HCT116 (cell line): ENCODE measurements around the gene KRTAP22-2. TPM values are rescaled to one million over a fixed set of nuclear protein-coding genes. Genes with fewer than 3 reads are reported as not detected.

Experiments
- ATAC-seq: fragments of 200-7000 bp; cut with Tn5 transposase; 2 replicates; pipeline ENCODE4 v1.9.1; 2020; ENCODE audit warnings: mild to moderate bottlenecking, moderate library complexity
- BruUV-seq: library from RNA; stranded (reverse); fragments of 400-500 nt; replicated peaks from 2 replicates; lab custom pipeline; 2021; lab: Mats Ljungman, UMichigan
- CTCF ChIA-PET: fragments of 300-600 bp; sonication (Branson Sonifier 250); formaldehyde crosslinking; loops from one replicate; lab custom pipeline; 2021; ENCODE audit warnings: antibody characterized with exemption; lab: Charles Lee
- POLR2A ChIA-PET: fragments of 300-600, 350-600 bp; sonication (Branson Sonifier 250); formaldehyde crosslinking; loops from one replicate; lab custom pipeline; 2021; ENCODE audit warnings: antibody characterized with exemption; lab: Charles Lee
- RAD21 ChIA-PET, 2 experiments: fragments of 300-600 bp; sonication (Branson Sonifier 250); formaldehyde crosslinking; loops; one replicate each; lab custom pipeline; 2023; ENCODE audit warnings: low total read pairs in 2 of 2; ENCODE audit not compliant: uncharacterized antibody in 2 of 2, unreplicated experiment in 2 of 2, low non-redundant PET in 1 of 2; lab: Charles Lee
- DNase-seq: peaks from one replicate; pipeline ENCODE4 v3.0.0-alpha.2; 2010; ENCODE audit warnings: low read depth, low spot score
- H2AFZ ChIP-seq: fragments of 200-600 bp; shearing (Covaris generic), sonication (generic); 2 replicates; pipeline ENCODE4 v1.6.1; 2017; ENCODE audit warnings: low read depth, mixed run types, mixed read lengths, antibody characterized with exemption, low read length; ENCODE audit not compliant: poor library complexity, severe bottlenecking
- H3K27ac ChIP-seq: 2 replicates; pipeline ENCODE4 v1.5.1; 2012; ENCODE audit warnings: low read depth, low read length
- H3K27me3 ChIP-seq: fragments of 200-600 bp; sonication (generic); 2 replicates; pipeline ENCODE4 v1.6.1; 2016; ENCODE audit warnings: mixed run types, low read length, mixed read lengths; ENCODE audit not compliant: insufficient read depth
- H3K36me3 ChIP-seq, 2 experiments: fragments of 200-500 bp in 1 of 2; fragments of 200-600 bp in 1 of 2; sonication (Bioruptor generic) in 1 of 2; sonication (generic) in 1 of 2; 2 replicates each; pipeline versions ENCODE4 v1.5.1 to v1.6.1; 2014 to 2016; ENCODE audit warnings: low read length in 2 of 2, inconsistent platforms in 1 of 2, mixed read lengths in 1 of 2, mixed run types in 1 of 2; ENCODE audit not compliant: insufficient read depth in 2 of 2, control insufficient read depth in 1 of 2
- H3K4me1 ChIP-seq, 2 experiments: fragments of 200-600 bp in 1 of 2; sonication (generic) in 1 of 2; 2 replicates each; pipeline versions ENCODE4 v1.5.1 to v1.6.1; 2012 to 2017; ENCODE audit warnings: low read length in 2 of 2, inconsistent platforms in 1 of 2, mild to moderate bottlenecking in 1 of 2, mixed read lengths in 1 of 2, mixed run types in 1 of 2, moderate library complexity in 1 of 2; ENCODE audit not compliant: insufficient read depth in 2 of 2, control insufficient read depth in 1 of 2
- H3K4me2 ChIP-seq: fragments of 200-600 bp; sonication (generic); 2 replicates; pipeline ENCODE4 v1.6.1; 2017; ENCODE audit warnings: mixed run types, low read length, mixed read lengths
- H3K4me3 ChIP-seq, 2 experiments: fragments of 200-600 bp in 1 of 2; sonication (generic) in 1 of 2; replicated peaks in 1 of 2; 2 replicates each; pipeline ENCODE4 v1.5.1; 2011 to 2016; ENCODE audit warnings: low read length in 2 of 2, control low read depth in 1 of 2, low read depth in 1 of 2, mild to moderate bottlenecking in 1 of 2, mixed read lengths in 1 of 2, mixed run types in 1 of 2
- H3K79me2 ChIP-seq: fragments of 200-600 bp; sonication (generic); 2 replicates; pipeline ENCODE4 v1.6.1; 2017; ENCODE audit warnings: mild to moderate bottlenecking, mixed run types, low read length, moderate library complexity, mixed read lengths; ENCODE audit not compliant: insufficient read depth
- H3K9ac ChIP-seq: fragments of 200-600 bp; sonication (generic); 2 replicates; pipeline ENCODE4 v1.6.1; 2016; ENCODE audit warnings: low read length, mixed read lengths
- H3K9me2 ChIP-seq: fragments of 200-600 bp; sonication (generic), shearing (Covaris generic); 2 replicates; pipeline ENCODE4 v1.6.1; 2017; ENCODE audit warnings: mixed run types, mild to moderate bottlenecking, moderate library complexity; ENCODE audit not compliant: insufficient read depth
- H3K9me3 ChIP-seq, 2 experiments: fragments of 200-500 bp in 1 of 2; fragments of 200-600 bp in 1 of 2; sonication (Bioruptor generic) in 1 of 2; sonication (generic) in 1 of 2; 2 replicates each; pipeline ENCODE4 v1.6.1; 2014 to 2017; ENCODE audit warnings: low read length in 2 of 2, mixed read lengths in 2 of 2, inconsistent platforms in 1 of 2, low read depth in 1 of 2, mild to moderate bottlenecking in 1 of 2, mixed run types in 1 of 2, moderate library complexity in 1 of 2; ENCODE audit not compliant: control insufficient read depth in 1 of 2, insufficient read depth in 1 of 2
- H4K20me1 ChIP-seq: fragments of 200-600 bp; sonication (generic), shearing (Covaris generic); 2 replicates; pipeline ENCODE4 v1.6.1; 2017; ENCODE audit warnings: mixed run types, mild to moderate bottlenecking, moderate library complexity; ENCODE audit not compliant: insufficient read depth
- ATF3 ChIP-seq: IDR thresholded peaks from 2 replicates; pipeline ENCODE4 v1.6.1; 2012
- CBX3 ChIP-seq: IDR thresholded peaks from 2 replicates; pipeline ENCODE4 v1.6.1; 2012; ENCODE audit warnings: low read depth
- CEBPB ChIP-seq: IDR thresholded peaks from 2 replicates; pipeline ENCODE4 v1.6.1; 2012; ENCODE audit warnings: low read depth
- CTCF ChIP-seq, 3 experiments: fragments of 200-600 bp in 1 of 3; sonication (generic) in 1 of 3; IDR thresholded peaks in 2 of 3; conservative IDR thresholded peaks in 1 of 3; 2 replicates each; pipeline ENCODE4 v1.5.1; 2012 to 2017; ENCODE audit warnings: low read depth in 2 of 3, low read length in 2 of 3, antibody characterized with exemption in 1 of 3, borderline replicate concordance in 1 of 3, control low read depth in 1 of 3, mild to moderate bottlenecking in 1 of 3, mixed read lengths in 1 of 3, mixed run types in 1 of 3, moderate library complexity in 1 of 3; ENCODE audit not compliant: insufficient read depth in 1 of 3
- EGR1 ChIP-seq: IDR thresholded peaks from 2 replicates; pipeline ENCODE4 v1.6.1; 2012; ENCODE audit warnings: low read depth
- EZH2 ChIP-seq: fragments of 200-600 bp; sonication (generic); IDR thresholded peaks from 2 replicates; pipeline ENCODE4 v1.6.1; 2017; ENCODE audit warnings: antibody characterized with exemption, mixed run types
- EZH2phosphoT487 ChIP-seq: fragments of 200-600 bp; IDR thresholded peaks from 2 replicates; pipeline ENCODE4 v1.6.1; 2018; ENCODE audit warnings: antibody characterized with exemption, borderline replicate concordance
- MAX ChIP-seq: IDR thresholded peaks from 2 replicates; pipeline ENCODE4 v1.6.1; 2012
- POLR2A ChIP-seq: IDR thresholded peaks from 2 replicates; pipeline ENCODE4 v1.7.0; 2011; ENCODE audit warnings: borderline replicate concordance; ENCODE audit not compliant: insufficient read depth, insufficient read length; ENCODE audit errors: extremely low read depth
- POLR2AphosphoS5 ChIP-seq: IDR thresholded peaks from 2 replicates; pipeline ENCODE4 v1.6.1; 2011; ENCODE audit warnings: mild to moderate bottlenecking, low read depth, low read length, moderate library complexity
- RAD21 ChIP-seq: IDR thresholded peaks from 2 replicates; pipeline ENCODE4 v1.6.1; 2012; ENCODE audit warnings: low read depth, mild to moderate bottlenecking
- REST ChIP-seq: IDR thresholded peaks from 2 replicates; pipeline ENCODE4 v1.6.1; 2012; ENCODE audit warnings: low read depth
- SIN3A ChIP-seq: IDR thresholded peaks from 2 replicates; pipeline ENCODE4 v1.6.1; 2012; ENCODE audit warnings: low read depth
- SP1 ChIP-seq: IDR thresholded peaks from 2 replicates; pipeline ENCODE4 v1.6.1; 2012; ENCODE audit warnings: low read depth
- SRF ChIP-seq: IDR thresholded peaks from 2 replicates; pipeline ENCODE4 v1.6.1; 2012; ENCODE audit warnings: low read depth
- YY1 ChIP-seq: IDR thresholded peaks from 2 replicates; pipeline ENCODE4 v1.6.1; 2011; ENCODE audit warnings: low read length, low read depth, moderate library complexity, mild to moderate bottlenecking; ENCODE audit not compliant: insufficient replicate concordance; ENCODE audit errors: extremely low read depth
- ZFX ChIP-seq: fragments of 450-650 bp; IDR thresholded peaks from 2 replicates; pipeline ENCODE4 v1.6.1; 2017
- ZNF274 ChIP-seq: fragments of 200-500 bp; sonication (Bioruptor generic); IDR thresholded peaks from 2 replicates; pipeline ENCODE4 v1.6.1; 2014; ENCODE audit warnings: mild to moderate bottlenecking, low read depth, low read length, inconsistent platforms
- intact Hi-C: fragments of 100-400 bp; cut with micrococcal nuclease; formaldehyde crosslinking; loops from 2 replicates; pipeline ENCODE4 v1.10.0; 2022
- total RNA-seq: library from RNA; stranded (reverse); gene quantifications from one replicate; pipeline ENCODE4 v1.2.1, GENCODE V29; 2021; ENCODE audit not compliant: unreplicated experiment

Gene KRTAP22-2
- total RNA-seq, 1 experiment from 2014 or later: not detected

- ChIA-PET CTCF (no interaction called here), RAD21 (no interaction called here), POLR2A (no interaction called here)
- no peak overlapping the region for H3K4me2 ChIP-seq
- H3K27me3 ChIP-seq: no peaks in the 10 kb centered on the region
- no peak overlapping the region for H2AFZ ChIP-seq
- H3K4me3 ChIP-seq: no peak overlapping the region
- no peaks in the 10 kb centered on the region for H3K79me2 ChIP-seq
- no peaks in the 10 kb centered on the region for H3K9me2 ChIP-seq
- no peaks in the 10 kb centered on the region for H3K36me3 ChIP-seq
- no peak for ATAC-seq
- DNase-seq: no peak
- H3K27ac ChIP-seq: no peak overlapping the region
- BruUV-seq: no TSS peak
- H3K9me3 ChIP-seq: peaks cover 15 to 26% of the 10 kb centered on the region in 2 experiments; a peak in 2 of 4 replicates
- TF ChIP-seq CEBPB (no peak), SIN3A (no peak), SP1 (no peak), YY1 (no peak), EZH2phosphoT487 (no peak), REST (no peak), ATF3 (no peak), POLR2AphosphoS5 (no peak), CBX3 (no peak), EGR1 (no peak), EZH2 (no peak), POLR2A (no peak), ZFX (no peak), MAX (no peak), CTCF (IDR thresholded peaks at IDR 0.05 in 2 of 3, conservative IDR thresholded peaks at IDR 0.05 in 1 of 3; ENCODE audit: borderline replicate concordance in 1 of 3, insufficient read depth in 1 of 3, low read depth in 2 of 3, low read length in 2 of 3) (no peak), ZNF274 (no peak), SRF (no peak), RAD21 (no peak)
- H3K4me1 ChIP-seq: no peaks in the 10 kb centered on the region
- intact Hi-C loops: no loop called here
- H3K9ac ChIP-seq: no peak overlapping the region
- no peaks in the 10 kb centered on the region for H4K20me1 ChIP-seq
Measured at GRCh38 chr21:30629200-30629599, 39.0 kb upstream of the KRTAP22-2 start.
